OCI-LY3 (cell line): ENCODE measurements around the gene NCKAP5.

ENCODE experiments used
- H2AFZ ChIP-seq: fragments of 200-600, 300-600 bp; shearing (Covaris generic); 2 replicates; pipeline ENCODE4 v1.6.0; 2014; ENCODE audit warnings: antibody characterized with exemption, low read depth, low read length
- H3K27ac ChIP-seq: fragments of 200-600, 300-600 bp; sonication (generic); 2 replicates; pipeline ENCODE4 v1.5.1; 2014; ENCODE audit warnings: mild to moderate bottlenecking, low read length, moderate library complexity, mixed read lengths
- H3K27me3 ChIP-seq: fragments of 200-600, 300-600 bp; sonication (generic); 2 replicates; pipeline ENCODE4 v1.6.1; 2014; ENCODE audit warnings: low read depth, low read length, mixed read lengths
- H3K36me3 ChIP-seq: fragments of 200-600, 300-600 bp; sonication (generic); replicated peaks from 2 replicates; pipeline ENCODE3; 2014; ENCODE audit warnings: low read depth, low read length, mixed read lengths
- H3K4me1 ChIP-seq: fragments of 300-600, 200-600 bp; sonication (generic); 2 replicates; pipeline ENCODE4 v1.6.1; 2014; ENCODE audit warnings: low read length, mixed read lengths
- H3K4me2 ChIP-seq: fragments of 200-600, 300-600 bp; sonication (generic); 2 replicates; pipeline ENCODE4 v1.6.1; 2014; ENCODE audit warnings: low read length, mixed read lengths
- H3K4me3 ChIP-seq: fragments of 300-600, 200-600 bp; sonication (generic); 2 replicates; pipeline ENCODE4 v1.5.1; 2014; ENCODE audit warnings: antibody characterized with exemption, mild to moderate bottlenecking, low read length, moderate library complexity
- H3K79me2 ChIP-seq: fragments of 300-600, 200-600 bp; shearing (Covaris generic); 2 replicates; pipeline ENCODE4 v1.6.1; 2014; ENCODE audit warnings: mild to moderate bottlenecking, low read length, mixed read lengths
- H3K9ac ChIP-seq: fragments of 300-600, 200-600 bp; shearing (Covaris generic); 2 replicates; pipeline ENCODE4 v1.6.0; 2014; ENCODE audit warnings: mild to moderate bottlenecking, low read length, moderate library complexity
- H3K9me3 ChIP-seq: fragments of 200-600, 300-600 bp; shearing (Covaris generic); 2 replicates; pipeline ENCODE4 v1.6.1; 2014; ENCODE audit warnings: low read length, mixed read lengths; ENCODE audit not compliant: insufficient read depth
- H4K20me1 ChIP-seq: fragments of 200-600, 300-600 bp; sonication (generic); 2 replicates; pipeline ENCODE4 v1.6.1; 2016; ENCODE audit warnings: low read length, mixed read lengths; ENCODE audit not compliant: insufficient read depth
- CTCF ChIP-seq: fragments of 200-600, 300-600 bp; sonication (generic); IDR thresholded peaks from 2 replicates; pipeline ENCODE4 v1.5.1; 2014; ENCODE audit warnings: antibody characterized with exemption, low read length, low read depth
- EZH2phosphoT487 ChIP-seq: fragments of 200-600 bp; shearing (Covaris generic); IDR thresholded peaks from 2 replicates; pipeline ENCODE4 v1.6.1; 2018; ENCODE audit warnings: antibody characterized with exemption, mixed run types, low read depth

The NCKAP5 gene

GRCh38 chr2:133303150-133303549, 265.1 kb downstream of the NCKAP5 start:
- TF ChIP-seq CTCF = no peak
- TF ChIP-seq EZH2phosphoT487 = no peak
- no peaks in the 10 kb centered on the region for H3K27me3 ChIP-seq
- no peaks in the 10 kb centered on the region for H3K4me1 ChIP-seq
- H3K36me3 ChIP-seq = no peaks in the 10 kb centered on the region
- no peak overlapping the region for H3K9ac ChIP-seq
- H3K4me3 ChIP-seq = no peak overlapping the region
- H3K4me2 ChIP-seq = no peak overlapping the region
- H3K27ac ChIP-seq = no peak overlapping the region
- no peaks in the 10 kb centered on the region for H3K79me2 ChIP-seq
- H2AFZ ChIP-seq = no peak overlapping the region
- H3K9me3 ChIP-seq = no peaks in the 10 kb centered on the region
- no peaks in the 10 kb centered on the region for H4K20me1 ChIP-seq

- H3K79me2 ChIP-seq = no peaks in the 10 kb centered on the region
- no peak overlapping the region for H3K27ac ChIP-seq
- no peaks in the 10 kb centered on the region for H3K27me3 ChIP-seq
- no peak overlapping the region for H2AFZ ChIP-seq
- H3K9ac ChIP-seq = no peak overlapping the region
- no peaks in the 10 kb centered on the region for H3K4me1 ChIP-seq
- no peak overlapping the region for H3K4me2 ChIP-seq
- no peaks in the 10 kb centered on the region for H3K9me3 ChIP-seq
- H3K36me3 ChIP-seq = no peaks in the 10 kb centered on the region
- H3K4me3 ChIP-seq = no peak overlapping the region
- no peak for TF ChIP-seq EZH2phosphoT487
- TF ChIP-seq CTCF = no peak
- no peaks in the 10 kb centered on the region for H4K20me1 ChIP-seq
These were observed 271.9 kb downstream of the NCKAP5 start for GRCh38 chr2:133296401-133296800.

- H3K4me3 ChIP-seq = no peak overlapping the region
- H4K20me1 ChIP-seq = no peaks in the 10 kb centered on the region
- H3K79me2 ChIP-seq = no peaks in the 10 kb centered on the region
- H3K4me2 ChIP-seq = no peak overlapping the region
- H3K27ac ChIP-seq = no peak overlapping the region
- no peak overlapping the region for H2AFZ ChIP-seq
- no peak for TF ChIP-seq CTCF
- TF ChIP-seq EZH2phosphoT487 = no peak
- H3K36me3 ChIP-seq = no peaks in the 10 kb centered on the region
- H3K27me3 ChIP-seq = no peaks in the 10 kb centered on the region
- H3K9me3 ChIP-seq = no peaks in the 10 kb centered on the region
- H3K4me1 ChIP-seq = no peaks in the 10 kb centered on the region
- no peak overlapping the region for H3K9ac ChIP-seq
These were observed 274.5 kb downstream of the NCKAP5 start for GRCh38 chr2:133293544-133294353.

GRCh38 chr2:133292259-133292658, 276.0 kb downstream of the NCKAP5 start:
- H2AFZ ChIP-seq = no peak overlapping the region

More at GRCh38 chr2:133292259-133292658, 276.0 kb downstream of the NCKAP5 start:
- no peak for TF ChIP-seq CTCF
- TF ChIP-seq EZH2phosphoT487 = no peak
- H3K79me2 ChIP-seq = no peaks in the 10 kb centered on the region
- no peaks in the 10 kb centered on the region for H3K36me3 ChIP-seq
- no peaks in the 10 kb centered on the region for H3K27me3 ChIP-seq
- no peak overlapping the region for H3K4me3 ChIP-seq
- no peak overlapping the region for H3K9ac ChIP-seq
- no peaks in the 10 kb centered on the region for H4K20me1 ChIP-seq
- no peak overlapping the region for H3K27ac ChIP-seq
- H3K4me2 ChIP-seq = no peak overlapping the region
- H3K9me3 ChIP-seq = no peaks in the 10 kb centered on the region
- no peaks in the 10 kb centered on the region for H3K4me1 ChIP-seq
